ENCODE results near the gene MUS81. TPM values are rescaled to one million over a fixed set of nuclear protein-coding genes. Genes with fewer than 3 reads are reported as not detected.

Gene MUS81
- total and polyA plus RNA-seq, 9 of the 15 experiments (the other 6 are each of a cell fraction or from before 2014, with no cell fraction given), result 13.4 to 118 (median 53.7) TPM

DNA sequence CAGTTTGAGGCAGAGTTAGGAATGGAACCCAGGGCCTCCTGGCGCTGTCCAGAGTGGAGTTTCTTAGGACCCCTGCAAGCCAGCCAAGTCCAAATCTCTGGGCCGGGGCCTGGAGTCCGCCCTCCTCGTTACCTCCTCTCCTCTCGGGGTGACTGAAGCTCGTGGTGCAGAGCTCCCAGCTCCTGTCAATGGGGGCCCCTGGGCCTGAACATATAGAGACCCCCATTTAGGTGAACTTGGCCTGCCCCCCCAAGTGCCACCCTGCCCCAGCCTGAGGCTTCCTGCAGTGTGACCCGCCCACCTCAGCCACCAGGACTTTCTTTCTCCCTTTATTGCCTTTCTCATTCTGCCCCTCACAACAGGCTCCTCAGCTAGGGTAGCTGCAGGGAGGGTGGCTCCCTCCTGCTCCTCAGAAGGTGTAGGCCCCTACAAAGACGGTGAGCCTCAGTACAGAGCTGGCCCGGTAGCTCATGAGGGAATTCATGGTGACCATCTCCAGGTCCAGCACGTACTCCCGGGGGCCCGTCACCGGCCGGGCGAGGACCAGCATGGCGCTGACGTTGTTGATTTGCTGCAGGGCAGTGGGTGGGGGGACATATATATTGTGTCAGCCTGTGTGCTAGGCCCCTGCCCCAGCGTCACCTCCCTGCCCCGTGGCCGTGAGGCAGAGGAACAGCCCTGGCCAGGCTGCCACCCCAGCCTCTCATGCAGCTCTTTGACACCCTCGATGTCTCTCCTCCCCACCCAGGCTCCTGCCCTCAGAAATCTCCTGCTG lies 6.5 kb downstream of the MUS81 start:
- intact Hi-C loops (cut with micrococcal nuclease) (no loop called here), in situ Hi-C loops (cut with MboI) (no loop called here)
- CTCF ChIA-PET (ENCODE audit: low intra/inter-chr PET ratio), result no interaction called here
- peak overlapping the region; percentile 65; the same call in 1 of the 3 replicates for H3K27ac ChIP-seq (ENCODE audit: extremely low read depth, low read depth, low read length)
- no peaks in the 10 kb centered on the region for H3K9me3 ChIP-seq (replicated peaks; ENCODE audit: control insufficient read depth, insufficient read depth, low read depth, low read length)
- no peaks in the 10 kb centered on the region for H3K9me1 ChIP-seq (ENCODE audit: control insufficient read depth, insufficient read depth, low read length)
- FAIRE-seq, result no peak
- ATAC-seq, result no peak; the same call in 2 of the 3 replicates
- peak overlapping the region in 1 of 2 experiments; percentile 83; a peak in 3 of 4 replicates for H3K9ac ChIP-seq (ENCODE audit: insufficient read depth in 1 of 2, low read depth in 2 of 2, low read length in 2 of 2)
- H3K4me2 ChIP-seq (ENCODE audit: insufficient read depth, low read length), result no peak overlapping the region
- POLR2A ChIA-PET, result interaction anchor here (0.6 to 8.2 kb wide), 7 partner anchors 7 to 1139 kb away, joined by 3 to 151 read pairs (median 5); partner anchors contain the start of genes CCDC85B, CFL1, CTSW and FIBP
- BruUV-seq (replicated peaks), result no TSS peak
- TF ChIP-seq L3MBTL2 (IDR thresholded peaks at IDR 0.05) (0 out of 2 replicates have a peak, but pooled peaks have one; percentile 13), ZFX (CRISPR knock-in tag; IDR thresholded peaks at IDR 0.05) (peak; percentile 27; the same call in 1 of the 2 replicates), TEAD4 (IDR thresholded peaks at IDR 0.05; ENCODE audit: low read length) (no peak), TEAD4 (CRISPR knock-in tag; IDR thresholded peaks at IDR 0.05; ENCODE audit: borderline replicate concordance) (no peak), STAG1 (CRISPR knock-in tag; IDR thresholded peaks at IDR 0.05; ENCODE audit: borderline replicate concordance) (no peak), POLR2G (IDR thresholded peaks at IDR 0.05; ENCODE audit: low read depth, low read length) (peak; percentile 74), ASH1L (IDR thresholded peaks at IDR 0.05; ENCODE audit: borderline replicate concordance, low read depth, partially characterized antibody) (no peak), RBFOX2 (IDR thresholded peaks at IDR 0.05; ENCODE audit: low read depth, low read length) (peak; percentile 80)
- TF ChIP-seq, protein P1, sequence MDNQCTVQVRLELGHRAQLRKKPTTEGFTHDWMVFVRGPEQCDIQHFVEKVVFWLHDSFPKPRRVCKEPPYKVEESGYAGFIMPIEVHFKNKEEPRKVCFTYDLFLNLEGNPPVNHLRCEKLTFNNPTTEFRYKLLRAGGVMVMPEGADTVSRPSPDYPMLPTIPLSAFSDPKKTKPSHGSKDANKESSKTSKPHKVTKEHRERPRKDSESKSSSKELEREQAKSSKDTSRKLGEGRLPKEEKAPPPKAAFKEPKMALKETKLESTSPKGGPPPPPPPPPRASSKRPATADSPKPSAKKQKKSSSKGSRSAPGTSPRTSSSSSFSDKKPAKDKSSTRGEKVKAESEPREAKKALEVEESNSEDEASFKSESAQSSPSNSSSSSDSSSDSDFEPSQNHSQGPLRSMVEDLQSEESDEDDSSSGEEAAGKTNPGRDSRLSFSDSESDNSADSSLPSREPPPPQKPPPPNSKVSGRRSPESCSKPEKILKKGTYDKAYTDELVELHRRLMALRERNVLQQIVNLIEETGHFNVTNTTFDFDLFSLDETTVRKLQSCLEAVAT (IDR thresholded peaks at IDR 0.05), result no peak
- H3K79me2 ChIP-seq (ENCODE audit: control insufficient read depth, insufficient read depth, low read length), result peaks cover 14% of the 10 kb centered on the region
- no peak overlapping the region for H2AFZ ChIP-seq (ENCODE audit: low read depth, low read length)
- no peaks in the 10 kb centered on the region for H4K20me1 ChIP-seq (replicated peaks; ENCODE audit: control insufficient read depth, insufficient read depth, low read length)
- 83% methylated on average over 21 of the region's 21 CpGs for WGBS (ENCODE audit: insufficient coverage, low coverage, missing lambda C conversion rate)
- H3K27me3 ChIP-seq (ENCODE audit: control insufficient read depth in 2 of 2, insufficient read depth in 2 of 2, low read length in 2 of 2), result no peaks in the 10 kb centered on the region
- peaks cover 23 to 78% of the 10 kb centered on the region in 2 experiments for H3K4me1 ChIP-seq (replicated peaks in 1 of 2; ENCODE audit: control insufficient read depth in 2 of 2, insufficient read depth in 2 of 2, low read length in 2 of 2)
- peaks cover 65% of the 10 kb centered on the region; the same call in 2 of the 3 replicates for H3K36me3 ChIP-seq (ENCODE audit: control insufficient read depth, insufficient read depth, low read length)
- H3K4me3 ChIP-seq, result no peak overlapping the region
- DNase-seq (ENCODE audit: extremely low read depth in 1 of 4, low spot score in 3 of 4), result no peak
